C4-2B (cell line): ENCODE results near the gene PBX1.

ENCODE experiments used
- ZFX ChIP-seq: fragments of 450-650 bp; IDR thresholded peaks from 2 replicates; pipeline ENCODE4 v1.6.1; 2017
- TF ChIP-seq, protein P1 (sequence below): fragments of 450-650 bp; conservative IDR thresholded peaks from 2 replicates; pipeline ENCODE4 v1.5.1; 2017; ENCODE audit warnings: mild to moderate bottlenecking

DNA sequence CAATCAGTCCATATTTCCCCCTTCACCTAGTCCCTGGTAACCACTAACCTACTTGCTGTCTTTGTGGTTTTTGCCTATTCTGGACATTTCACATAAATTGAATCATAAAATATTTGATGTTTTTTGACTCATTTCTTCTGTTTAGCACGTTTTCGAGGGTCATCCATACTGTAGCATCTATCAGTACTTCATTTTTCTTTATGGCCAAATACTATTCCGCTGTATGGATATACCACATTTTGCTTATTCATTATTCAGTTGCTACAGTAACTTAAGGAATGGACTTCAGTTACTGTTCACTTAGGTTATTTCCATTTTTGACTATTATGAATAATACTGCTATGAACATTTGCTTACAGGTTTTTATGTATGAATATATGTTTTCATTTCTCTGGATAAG, 12.3 kb downstream of the PBX1 start:
- TF ChIP-seq, protein P1, sequence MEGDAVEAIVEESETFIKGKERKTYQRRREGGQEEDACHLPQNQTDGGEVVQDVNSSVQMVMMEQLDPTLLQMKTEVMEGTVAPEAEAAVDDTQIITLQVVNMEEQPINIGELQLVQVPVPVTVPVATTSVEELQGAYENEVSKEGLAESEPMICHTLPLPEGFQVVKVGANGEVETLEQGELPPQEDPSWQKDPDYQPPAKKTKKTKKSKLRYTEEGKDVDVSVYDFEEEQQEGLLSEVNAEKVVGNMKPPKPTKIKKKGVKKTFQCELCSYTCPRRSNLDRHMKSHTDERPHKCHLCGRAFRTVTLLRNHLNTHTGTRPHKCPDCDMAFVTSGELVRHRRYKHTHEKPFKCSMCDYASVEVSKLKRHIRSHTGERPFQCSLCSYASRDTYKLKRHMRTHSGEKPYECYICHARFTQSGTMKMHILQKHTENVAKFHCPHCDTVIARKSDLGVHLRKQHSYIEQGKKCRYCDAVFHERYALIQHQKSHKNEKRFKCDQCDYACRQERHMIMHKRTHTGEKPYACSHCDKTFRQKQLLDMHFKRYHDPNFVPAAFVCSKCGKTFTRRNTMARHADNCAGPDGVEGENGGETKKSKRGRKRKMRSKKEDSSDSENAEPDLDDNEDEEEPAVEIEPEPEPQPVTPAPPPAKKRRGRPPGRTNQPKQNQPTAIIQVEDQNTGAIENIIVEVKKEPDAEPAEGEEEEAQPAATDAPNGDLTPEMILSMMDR = no peak
- no peak for TF ChIP-seq ZFX
